HEK293 (cell line): ENCODE results near the gene NDUFV2.

Experiments used
- CTCF ChIP-seq: fragments of 450-650 bp; formaldehyde crosslinking; IDR thresholded peaks from 2 replicates; pipeline ENCODE4 v1.5.1; 2016; ENCODE audit warnings: missing biosample characterization, missing genetic modification characterization
- HOXA7 ChIP-seq: sonication (generic); formaldehyde crosslinking; IDR thresholded peaks from 2 replicates; pipeline ENCODE4 v1.8.1; 2022; ENCODE audit warnings: missing genetic modification reagents, borderline replicate concordance
- ZBTB7A ChIP-seq: fragments of 450-650 bp; formaldehyde crosslinking; IDR thresholded peaks from 2 replicates; pipeline ENCODE4 v1.5.1; 2016; ENCODE audit warnings: low read depth, missing biosample characterization, missing genetic modification characterization
- ZNF175 ChIP-seq: fragments of 450-650 bp; formaldehyde crosslinking; IDR thresholded peaks from 2 replicates; pipeline ENCODE4 v1.5.1; 2016; ENCODE audit warnings: missing biosample characterization, missing genetic modification characterization
- ZNF518A ChIP-seq: fragments of 450-650 bp; formaldehyde crosslinking; conservative IDR thresholded peaks from 2 replicates; pipeline ENCODE4 v1.5.1; 2016; ENCODE audit warnings: low read depth, missing biosample characterization, missing genetic modification characterization
- ZNF530 ChIP-seq: fragments of 450-650 bp; formaldehyde crosslinking; IDR thresholded peaks from 2 replicates; pipeline ENCODE4 v1.5.1; 2016; ENCODE audit warnings: low read depth, missing biosample characterization, missing genetic modification characterization
- ZNF623 ChIP-seq: fragments of 450-650 bp; formaldehyde crosslinking; IDR thresholded peaks from 2 replicates; pipeline ENCODE4 v1.5.1; 2016; ENCODE audit warnings: missing biosample characterization, missing genetic modification characterization
- ZNF792 ChIP-seq: fragments of 450-650 bp; formaldehyde crosslinking; IDR thresholded peaks from 2 replicates; pipeline ENCODE4 v1.5.1; 2016; ENCODE audit warnings: missing biosample characterization, missing genetic modification characterization
- TF ChIP-seq, protein P1 (sequence below): fragments of 450-650 bp; formaldehyde crosslinking; conservative IDR thresholded peaks from 2 replicates; pipeline ENCODE4 v1.5.1; 2016; ENCODE audit warnings: low read depth, missing biosample characterization, missing genetic modification characterization

- TF ChIP-seq CTCF = no peak
- TF ChIP-seq HOXA7 = no peak
- no peak for TF ChIP-seq ZBTB7A (tag by site-specific recombination)
- no peak for TF ChIP-seq ZNF530
- no peak for TF ChIP-seq ZNF623 (tag by site-specific recombination)
- TF ChIP-seq ZNF175 = no peak
- TF ChIP-seq ZNF518A (tag by site-specific recombination) = no peak
- TF ChIP-seq ZNF792 (tag by site-specific recombination) = no peak
- TF ChIP-seq, protein P1, sequence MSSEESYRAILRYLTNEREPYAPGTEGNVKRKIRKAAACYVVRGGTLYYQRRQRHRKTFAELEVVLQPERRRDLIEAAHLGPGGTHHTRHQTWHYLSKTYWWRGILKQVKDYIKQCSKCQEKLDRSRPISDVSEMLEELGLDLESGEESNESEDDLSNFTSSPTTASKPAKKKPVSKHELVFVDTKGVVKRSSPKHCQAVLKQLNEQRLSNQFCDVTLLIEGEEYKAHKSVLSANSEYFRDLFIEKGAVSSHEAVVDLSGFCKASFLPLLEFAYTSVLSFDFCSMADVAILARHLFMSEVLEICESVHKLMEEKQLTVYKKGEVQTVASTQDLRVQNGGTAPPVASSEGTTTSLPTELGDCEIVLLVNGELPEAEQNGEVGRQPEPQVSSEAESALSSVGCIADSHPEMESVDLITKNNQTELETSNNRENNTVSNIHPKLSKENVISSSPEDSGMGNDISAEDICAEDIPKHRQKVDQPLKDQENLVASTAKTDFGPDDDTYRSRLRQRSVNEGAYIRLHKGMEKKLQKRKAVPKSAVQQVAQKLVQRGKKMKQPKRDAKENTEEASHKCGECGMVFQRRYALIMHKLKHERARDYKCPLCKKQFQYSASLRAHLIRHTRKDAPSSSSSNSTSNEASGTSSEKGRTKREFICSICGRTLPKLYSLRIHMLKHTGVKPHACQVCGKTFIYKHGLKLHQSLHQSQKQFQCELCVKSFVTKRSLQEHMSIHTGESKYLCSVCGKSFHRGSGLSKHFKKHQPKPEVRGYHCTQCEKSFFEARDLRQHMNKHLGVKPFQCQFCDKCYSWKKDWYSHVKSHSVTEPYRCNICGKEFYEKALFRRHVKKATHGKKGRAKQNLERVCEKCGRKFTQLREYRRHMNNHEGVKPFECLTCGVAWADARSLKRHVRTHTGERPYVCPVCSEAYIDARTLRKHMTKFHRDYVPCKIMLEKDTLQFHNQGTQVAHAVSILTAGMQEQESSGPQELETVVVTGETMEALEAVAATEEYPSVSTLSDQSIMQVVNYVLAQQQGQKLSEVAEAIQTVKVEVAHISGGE (tag by site-specific recombination) = no peak
Measured at GRCh38 chr18:9069601-9070000, 32.9 kb upstream of the NDUFV2 start.
